CD4-positive, alpha-beta T cell treated with Interleukin-17A for 1 hour (primary cell): ENCODE results near the gene CCZ1.
"Not testable (repeated sequence)": the region's sequence is repeated elsewhere in the genome, so short reads cannot be mapped to it uniquely, and the experiment has no call there.

Experiments used
- DNase-seq: peaks from one replicate; pipeline ENCODE4 v3.0.0-alpha.2; 2020

Gene CCZ1

DNA sequence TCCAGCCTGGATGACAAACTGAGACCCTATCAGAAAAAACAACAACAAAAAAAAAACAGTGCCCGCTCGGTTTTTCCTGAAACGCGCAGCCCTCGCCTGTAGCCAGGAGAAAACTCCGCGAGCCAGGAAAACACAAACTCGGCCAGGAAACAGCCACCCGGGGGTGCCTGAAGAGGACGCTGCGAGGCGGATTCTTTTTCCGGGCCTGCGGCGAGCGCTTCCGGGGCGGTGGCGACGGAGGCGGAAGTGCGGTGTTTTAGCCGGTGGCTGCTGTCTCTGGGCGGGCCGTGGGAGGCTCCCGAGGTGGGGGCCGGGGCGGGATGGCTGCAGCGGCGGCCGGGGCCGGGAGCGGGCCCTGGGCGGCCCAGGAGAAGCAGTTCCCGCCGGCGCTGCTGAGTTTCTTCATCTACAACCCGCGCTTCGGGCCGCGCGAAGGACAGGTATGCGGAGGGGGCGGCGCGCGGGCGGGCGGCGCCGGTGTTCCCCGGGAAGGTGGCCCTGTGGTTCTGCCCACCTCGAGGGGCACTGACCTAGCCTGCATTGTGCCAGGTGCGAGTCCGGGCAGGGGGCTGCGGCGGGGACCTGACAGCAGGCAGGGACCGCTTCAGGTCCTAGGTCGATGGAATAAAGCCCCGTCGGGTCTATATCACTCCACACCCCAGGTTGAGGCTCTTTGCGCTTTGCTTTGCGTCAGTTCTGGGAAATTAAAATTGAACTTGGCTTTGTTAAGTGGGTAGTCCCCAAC is at the start of gene CCZ1:
CCZ1 (plus strand) TSS at position 254 of the 745 bp plus-strand sequence; CDS start at position 321, 67 bp downstream.
- DNase-seq: peak; percentile 78

DNA sequence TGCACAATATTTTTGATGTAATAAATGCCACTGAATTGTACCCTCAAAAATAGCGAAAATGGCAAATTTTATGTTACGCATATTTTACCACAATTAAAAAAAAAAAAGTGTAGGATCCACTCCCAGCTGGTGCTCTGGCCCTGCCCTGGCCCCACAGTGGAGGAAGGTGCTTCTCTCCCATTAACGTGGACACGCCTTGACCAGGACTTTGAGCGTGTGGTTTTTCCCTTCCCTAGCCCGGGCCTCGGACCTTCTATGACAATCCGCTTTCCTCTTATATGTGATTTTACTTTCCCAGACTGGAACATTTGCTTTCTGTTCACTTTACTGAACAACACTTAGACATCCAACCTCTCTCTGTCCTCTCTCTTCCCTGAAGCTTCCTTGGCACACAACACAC is 47.6 kb upstream of the CCZ1 start:
- DNase-seq: no peak

DNA sequence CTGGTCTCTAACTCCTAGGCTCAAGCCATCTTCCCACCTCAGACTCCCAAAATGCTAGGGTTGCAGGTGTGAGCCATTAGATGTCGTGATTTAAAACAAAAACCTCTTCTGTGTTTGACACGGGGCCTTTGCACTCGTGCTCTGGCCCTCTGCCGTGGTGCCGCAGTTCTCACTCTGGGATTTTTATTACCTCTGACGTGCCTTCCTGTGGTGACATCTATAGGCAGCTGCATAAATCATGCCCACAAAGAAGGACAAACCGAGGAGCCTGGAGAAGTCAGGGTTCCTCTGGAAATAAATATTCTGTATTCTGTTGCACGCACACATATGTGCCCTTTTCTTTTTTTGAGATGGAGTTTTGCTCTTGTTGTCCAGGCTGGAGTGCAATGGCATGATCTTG is 43.8 kb upstream of the CCZ1 start:
- no peak for DNase-seq

DNA sequence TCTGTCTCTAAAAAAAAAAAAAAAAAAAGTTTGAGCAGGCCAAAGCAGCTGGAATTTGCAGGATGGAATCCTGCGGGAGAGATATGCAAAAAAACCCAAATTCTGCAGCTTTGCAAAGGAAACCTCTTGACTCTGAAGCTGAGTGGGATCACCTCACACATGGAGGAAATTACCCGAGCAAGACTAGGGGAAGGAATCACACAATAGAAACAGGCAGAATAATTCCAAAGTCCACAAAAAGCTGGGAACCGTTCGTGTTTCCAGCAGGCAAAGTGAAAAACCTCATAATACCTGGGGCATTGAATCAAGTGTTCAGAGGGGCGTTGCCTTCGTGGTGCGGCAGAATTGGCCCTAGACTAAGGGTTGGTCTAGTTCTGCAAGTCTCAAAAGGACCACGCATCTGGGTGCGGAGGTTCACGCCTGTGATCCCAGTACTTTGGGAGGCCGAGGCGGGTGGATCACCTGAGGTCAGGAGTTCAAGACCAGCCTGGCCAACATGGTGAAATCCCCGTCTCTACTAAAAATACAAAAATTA is 41.4 kb upstream of the CCZ1 start:
- DNase-seq: not testable (repeated sequence)

DNA sequence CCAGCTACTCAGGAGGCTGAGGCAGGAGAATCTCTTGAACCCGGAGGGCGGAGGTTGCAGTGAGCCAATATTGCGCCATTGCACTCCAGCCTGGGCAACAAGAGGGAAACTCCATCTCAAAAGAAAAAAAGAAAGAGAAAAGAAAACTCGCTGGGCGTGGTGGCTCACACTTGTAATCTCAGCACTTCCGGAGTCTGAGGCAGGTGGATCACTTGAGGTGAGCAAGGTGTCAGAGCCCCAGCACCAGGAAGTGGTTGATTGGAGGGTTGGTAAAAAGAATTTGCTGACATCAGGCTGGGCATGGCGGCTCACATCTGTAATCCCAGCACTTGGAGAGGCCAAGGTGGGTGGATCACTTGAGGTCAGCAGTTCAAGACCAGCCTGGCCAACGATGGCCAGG is 40.0 kb upstream of the CCZ1 start:
- peak; percentile 86 for DNase-seq

DNA sequence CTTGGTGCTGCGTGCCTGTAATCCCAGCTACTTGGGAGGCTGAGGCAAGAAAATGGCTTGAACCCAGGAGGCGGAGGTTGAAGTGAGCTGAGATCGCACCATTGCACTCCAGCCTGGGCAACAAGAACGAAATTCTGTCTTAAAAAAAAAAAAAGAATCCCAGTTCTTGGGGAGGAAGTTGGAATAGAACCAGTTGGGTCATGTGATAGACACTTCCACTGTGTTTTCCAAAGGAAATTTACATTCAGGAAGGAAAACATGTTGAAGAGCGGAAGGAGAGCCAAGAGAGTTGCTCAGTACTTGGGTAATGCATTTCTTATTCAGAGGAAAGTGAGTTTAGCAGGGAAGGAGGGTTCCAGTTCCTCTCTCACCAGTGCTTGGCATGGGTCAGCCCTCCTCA is 37.3 kb upstream of the CCZ1 start:
- not testable (repeated sequence) for DNase-seq

DNA sequence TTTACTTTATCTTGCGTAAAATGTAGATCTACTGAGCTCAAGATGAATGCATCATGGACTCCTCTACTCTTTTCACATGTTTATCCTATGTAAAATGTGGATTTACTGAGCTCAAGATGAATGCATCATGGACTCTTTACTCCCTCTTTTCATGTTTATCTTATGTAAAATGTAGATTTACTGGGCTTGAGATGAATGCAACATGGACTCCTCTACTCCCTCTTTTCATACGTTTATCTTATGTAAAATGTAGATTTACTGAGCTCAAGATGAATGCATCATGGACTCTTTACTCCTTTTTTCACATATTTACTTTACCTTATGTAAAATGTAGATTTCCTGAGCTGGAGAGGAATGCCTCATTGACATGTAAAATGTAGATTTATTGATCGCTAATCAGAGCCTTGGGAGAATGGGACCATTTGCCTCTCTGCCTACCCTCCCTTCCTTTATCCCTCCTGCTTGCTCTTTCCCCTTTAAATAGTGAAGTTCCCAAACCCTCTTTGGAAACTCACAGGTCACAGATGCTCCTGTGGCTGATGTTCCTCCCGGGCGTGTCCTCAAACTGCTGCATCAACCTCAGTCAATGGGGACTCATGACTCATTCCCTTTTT is 35.7 kb upstream of the CCZ1 start:
- DNase-seq: not testable (repeated sequence)

DNA sequence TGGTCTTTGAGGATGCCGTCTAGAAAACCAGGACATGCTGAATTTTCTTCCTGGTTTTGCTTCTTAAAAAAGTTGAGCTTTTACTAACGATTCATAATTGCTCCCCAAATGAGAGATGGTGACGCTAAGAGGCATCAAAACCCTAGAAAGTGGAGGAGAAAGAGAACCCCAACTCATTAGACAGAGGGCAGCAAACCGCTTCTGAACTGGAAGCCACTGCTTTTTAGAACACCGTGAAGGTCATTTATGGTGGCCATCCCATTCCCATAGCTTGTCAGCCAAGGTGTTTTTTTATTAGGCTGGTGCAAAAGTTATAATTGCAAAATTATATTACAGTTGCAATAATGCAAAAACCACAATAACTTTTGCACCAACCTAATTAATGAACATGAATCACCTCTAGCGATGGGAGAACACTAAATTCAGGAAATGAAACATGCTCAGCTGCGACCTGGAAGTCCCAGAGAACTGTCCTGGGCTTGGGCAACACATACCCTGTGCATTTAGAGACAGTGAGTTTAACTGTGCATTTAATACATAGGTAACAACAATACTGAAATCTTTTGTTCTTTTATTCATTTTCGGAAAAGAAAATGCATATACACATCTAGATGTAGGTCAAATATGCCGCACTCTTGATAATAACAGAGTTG is 33.1 kb upstream of the CCZ1 start:
- not testable (repeated sequence) for DNase-seq

DNA sequence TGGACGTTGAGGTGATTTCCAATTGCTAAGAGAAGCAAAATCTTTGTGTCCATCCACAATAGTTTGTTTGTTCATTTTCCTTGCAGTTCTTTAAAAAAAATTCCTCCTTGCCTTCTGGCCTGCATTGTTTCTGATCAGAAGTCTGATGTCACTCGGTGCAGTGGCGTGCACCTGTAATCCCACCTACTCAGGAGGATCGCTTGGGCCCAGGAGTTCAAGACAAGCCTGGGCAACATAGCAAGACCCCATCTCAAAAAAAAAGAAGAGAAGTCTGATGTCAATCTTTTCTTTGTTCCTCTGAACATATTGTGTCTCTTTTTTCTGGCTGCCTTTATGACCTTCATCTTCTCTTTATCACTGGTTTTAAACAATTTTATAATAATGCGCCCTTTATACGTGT is 31.5 kb upstream of the CCZ1 start:
- no peak for DNase-seq

DNA sequence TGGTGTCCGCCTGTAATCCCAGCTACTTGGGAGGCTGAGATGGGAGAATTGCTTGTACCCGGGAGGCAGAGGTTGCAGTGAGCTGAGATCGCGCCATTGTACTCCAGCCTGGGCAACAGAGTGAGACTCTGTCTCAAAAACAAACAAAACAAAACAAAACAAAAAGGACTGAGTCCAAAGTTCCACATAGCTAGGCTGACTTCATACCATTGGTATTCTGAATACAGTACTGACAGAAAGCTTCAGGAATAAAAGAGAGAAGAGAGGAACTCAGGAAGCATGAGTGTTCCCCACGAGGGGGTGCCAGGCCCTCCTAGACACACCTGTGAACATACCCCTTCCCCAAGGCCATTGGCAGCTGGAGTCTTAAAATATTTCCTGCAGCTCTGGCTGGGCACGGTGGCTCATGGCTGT is 29.6 kb upstream of the CCZ1 start:
- not testable (repeated sequence) for DNase-seq

DNA sequence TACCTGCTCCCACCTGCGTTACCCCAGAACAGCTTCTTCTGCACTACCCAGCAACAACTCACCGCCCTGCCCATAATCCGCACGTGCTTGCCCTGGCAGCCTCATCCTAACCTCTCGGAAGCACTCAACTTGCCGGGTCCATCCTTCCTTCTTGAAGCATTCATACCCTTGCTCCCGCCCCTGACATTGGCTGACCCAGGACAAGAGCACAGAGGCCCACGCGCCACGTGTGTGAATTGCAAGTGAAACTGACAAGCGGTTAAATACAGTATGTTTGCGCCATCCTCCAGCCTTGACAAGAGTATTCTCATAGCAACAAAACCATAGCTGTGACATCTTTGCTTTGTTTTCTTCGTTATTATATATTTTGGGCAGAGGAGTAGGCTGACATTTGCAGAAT is 28.8 kb upstream of the CCZ1 start:
- DNase-seq: no peak

DNA sequence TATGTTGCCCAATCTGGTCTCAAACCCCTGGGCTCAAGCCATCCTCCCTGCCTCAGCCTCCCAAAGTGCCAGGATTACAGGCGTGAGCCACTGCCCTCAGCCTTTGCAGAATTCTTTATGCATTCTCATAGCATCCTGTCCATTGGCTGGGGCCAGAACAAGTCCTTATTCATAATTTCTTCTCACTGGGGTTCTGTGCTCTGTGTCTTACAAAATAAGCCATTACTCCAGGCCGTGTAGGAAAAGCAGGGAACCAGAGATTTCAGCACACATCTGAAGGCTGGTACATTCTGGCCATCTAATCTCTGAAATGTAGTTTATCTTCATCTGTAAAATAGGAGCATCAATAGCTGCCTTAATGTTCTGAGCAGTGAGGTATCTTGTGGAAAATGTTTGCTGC is 28.2 kb upstream of the CCZ1 start:
- no peak for DNase-seq

DNA sequence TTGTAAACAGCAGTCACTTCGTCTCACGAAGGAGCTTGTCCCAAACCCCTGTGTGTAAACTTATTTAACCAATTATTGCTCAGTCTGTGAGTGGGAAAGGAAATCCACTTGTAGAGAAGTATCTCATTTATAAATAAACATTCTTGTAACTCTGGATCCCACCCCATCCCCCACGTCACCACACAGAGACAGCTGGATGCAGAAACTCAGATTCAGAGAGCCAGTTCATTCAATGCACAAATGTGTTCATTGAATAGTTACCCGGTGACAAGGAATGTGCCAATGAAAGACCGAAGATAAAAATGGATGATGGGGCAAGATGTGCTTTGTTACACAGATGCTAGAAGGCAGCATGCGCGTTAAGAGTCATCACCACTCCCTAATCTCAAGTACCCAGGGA is 26.2 kb upstream of the CCZ1 start:
- DNase-seq: no peak

DNA sequence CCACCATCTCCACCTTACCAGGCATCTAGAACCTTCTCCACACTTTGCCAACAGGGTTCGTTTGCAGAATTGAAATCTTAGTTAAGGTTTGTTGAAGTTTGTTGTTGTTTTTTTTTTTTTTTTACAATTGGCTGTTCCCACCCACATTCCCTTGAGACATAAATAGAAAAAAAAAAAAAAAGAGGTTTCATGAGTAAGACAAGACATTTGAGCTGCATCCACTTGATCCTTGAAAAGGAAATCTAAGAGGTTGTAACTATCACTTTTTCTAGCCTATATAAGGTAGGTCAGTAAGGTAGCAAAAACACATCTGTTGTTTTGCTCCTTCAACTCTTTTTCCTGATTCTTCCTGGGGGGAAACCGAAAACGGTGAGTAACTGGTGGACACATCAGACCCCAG is 18.9 kb upstream of the CCZ1 start:
- not testable (repeated sequence) for DNase-seq

DNA sequence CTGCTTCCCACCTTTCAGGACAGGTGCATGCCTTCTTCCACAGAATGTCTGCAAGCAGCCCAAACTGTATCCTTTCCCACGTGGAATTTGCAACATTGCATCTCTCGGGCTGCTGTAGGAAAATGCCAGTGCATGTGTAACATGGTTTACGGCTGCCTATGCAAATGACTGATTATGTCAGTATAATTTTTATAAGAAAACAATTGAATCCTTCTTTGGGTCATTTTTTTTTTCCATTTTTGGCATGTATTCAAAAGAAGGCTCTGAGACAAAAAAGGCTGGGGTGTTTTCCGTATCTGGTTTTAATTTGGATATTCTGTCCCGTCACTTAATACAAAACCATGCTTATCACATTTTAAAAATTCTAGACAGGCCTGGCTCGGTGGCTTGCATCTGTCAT is 18.4 kb upstream of the CCZ1 start:
- DNase-seq: not testable (repeated sequence)

DNA sequence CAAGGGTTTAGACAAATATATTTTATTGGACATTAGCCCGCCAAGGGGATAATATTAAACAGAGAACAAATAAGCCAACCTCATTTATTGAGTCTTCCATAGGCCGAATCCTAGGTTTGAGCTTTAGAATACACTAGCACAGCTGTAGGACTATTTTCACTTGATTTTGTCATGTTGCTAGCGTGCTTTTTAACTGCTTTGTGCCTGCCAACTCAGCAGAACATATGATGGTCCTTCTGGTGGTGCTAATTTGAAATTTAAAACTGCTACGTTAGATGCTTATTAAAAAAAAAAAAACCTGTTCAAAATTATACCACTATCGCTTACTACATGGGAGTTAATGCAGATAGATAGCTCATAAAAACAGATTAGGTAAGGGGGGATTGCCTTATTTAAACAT is 14.1 kb upstream of the CCZ1 start:
- DNase-seq: not testable (repeated sequence)

DNA sequence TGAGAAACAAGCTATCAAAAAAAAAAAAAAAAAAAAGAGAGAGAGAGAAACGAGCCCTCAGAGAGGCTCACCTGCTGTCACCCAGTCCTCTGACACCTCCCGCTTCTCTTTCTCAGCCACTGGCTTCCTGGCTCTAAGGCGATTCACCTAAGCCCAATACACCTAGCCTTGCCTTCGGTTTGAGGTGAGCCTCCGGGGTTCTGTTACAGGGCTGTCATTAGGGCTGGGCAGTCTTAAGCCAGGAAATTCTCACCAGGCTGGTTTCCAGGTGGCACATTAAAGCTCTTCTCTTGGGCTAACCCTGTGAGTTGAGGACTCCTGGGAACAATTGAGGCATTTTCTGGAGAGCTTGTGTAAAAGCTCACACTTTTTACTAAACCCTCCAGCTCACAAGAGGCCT is 10.5 kb upstream of the CCZ1 start:
- DNase-seq: not testable (repeated sequence)

DNA sequence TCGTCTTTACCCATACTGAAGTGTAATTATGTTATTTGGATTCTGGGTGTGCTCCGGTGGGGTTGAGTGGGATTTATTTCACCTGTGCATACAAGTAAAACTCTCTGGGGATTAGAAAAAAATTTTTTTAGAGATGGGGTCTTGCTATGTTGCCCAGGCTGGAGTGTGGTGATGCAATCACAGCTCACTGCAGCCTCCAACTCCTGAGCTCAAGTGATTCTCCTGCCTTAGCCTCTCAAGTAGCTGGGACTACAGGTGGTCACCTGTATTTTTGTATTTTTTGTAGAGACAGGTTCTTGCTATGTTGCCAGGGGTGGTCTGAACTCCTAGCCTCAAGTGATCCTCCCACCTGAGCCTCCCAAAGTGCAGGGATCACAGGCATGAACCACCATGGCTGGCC is 8.3 kb upstream of the CCZ1 start:
- DNase-seq: not testable (repeated sequence)

DNA sequence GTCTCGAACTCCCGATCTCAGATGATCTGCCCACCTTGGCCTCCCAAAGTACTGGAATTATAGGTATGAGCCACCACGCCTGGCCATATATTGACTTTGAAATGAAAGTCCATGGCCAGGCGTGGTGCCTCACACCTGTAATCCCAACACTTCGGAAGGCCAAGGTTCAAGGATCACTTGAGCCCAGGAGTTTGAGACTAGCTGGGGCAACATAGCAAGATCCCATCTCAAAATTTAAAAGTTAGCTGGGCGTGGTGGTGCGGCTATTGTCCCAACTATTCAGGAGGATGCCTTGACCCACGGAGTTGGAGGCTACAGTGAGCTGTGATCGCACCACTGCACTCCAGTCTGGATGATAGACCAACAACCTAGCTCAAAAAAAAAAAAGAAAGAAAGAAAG is 6.0 kb upstream of the CCZ1 start:
- no peak for DNase-seq

DNA sequence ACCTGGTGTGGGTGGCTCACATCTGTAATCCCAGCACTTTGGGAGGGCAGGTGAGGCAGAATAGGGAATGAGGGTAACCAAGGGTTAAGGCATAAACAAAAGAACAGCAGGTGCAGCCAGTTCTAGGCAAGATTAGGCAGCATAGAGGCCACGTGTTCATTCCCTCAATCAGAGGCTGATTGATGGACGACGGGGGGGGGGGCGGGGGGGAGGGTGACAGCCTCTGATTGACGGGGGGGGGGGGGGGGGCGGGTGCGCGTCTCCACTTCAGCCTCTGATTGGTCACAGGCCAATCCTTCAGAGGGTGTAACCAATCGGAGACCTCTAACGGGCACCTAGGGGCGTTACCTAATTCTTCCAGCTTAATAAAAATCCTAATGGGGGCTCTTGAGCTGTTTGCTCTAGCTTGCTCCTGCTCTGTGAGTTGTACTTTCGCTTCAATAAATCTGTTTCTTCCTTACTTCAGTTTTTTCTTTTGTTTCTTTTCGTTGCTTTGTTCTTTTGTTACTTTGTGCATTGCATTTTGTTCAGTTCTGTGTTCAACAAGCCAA is 1.1 kb upstream of the CCZ1 start:
- DNase-seq: not testable (repeated sequence)

DNA sequence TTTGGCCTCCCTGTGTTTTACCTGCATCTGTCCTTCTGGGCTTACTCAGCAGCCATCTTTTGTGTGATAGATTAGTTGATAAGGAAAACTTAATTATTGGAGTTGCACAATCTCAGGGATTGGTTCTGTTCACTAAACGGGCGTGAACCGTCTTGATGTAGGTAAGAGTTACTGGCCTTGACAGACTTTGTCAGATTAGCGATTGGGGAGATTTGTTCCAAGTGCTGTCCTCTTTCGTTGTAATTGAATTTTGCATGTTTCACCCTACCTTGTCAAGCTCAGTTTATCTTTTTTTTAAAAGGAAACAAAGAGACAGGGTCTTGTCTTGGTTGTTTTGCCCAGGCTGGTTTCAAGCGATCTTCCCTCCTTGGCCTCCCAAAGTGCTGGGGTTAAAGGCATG is 4.5 kb downstream of the CCZ1 start:
- not testable (repeated sequence) for DNase-seq

DNA sequence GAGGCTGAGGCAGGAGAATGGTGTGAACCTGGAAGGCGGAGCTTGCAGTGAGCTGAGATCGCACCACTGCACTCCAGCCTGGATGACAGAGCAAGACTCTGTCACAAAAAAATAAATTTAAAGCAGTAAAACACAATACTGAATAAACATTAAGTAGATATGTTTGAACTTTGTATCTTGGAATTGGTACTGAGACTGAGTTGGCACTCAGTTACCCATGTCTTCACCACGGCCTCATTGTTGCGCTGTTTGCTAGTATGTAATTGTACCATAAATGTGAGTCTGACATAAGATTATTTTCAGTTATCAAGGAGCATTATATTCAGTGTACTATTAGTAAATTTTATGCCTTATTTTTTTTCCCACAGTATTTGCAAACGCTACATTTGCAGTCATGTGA is 6.2 kb downstream of the CCZ1 start:
- DNase-seq: not testable (repeated sequence)

DNA sequence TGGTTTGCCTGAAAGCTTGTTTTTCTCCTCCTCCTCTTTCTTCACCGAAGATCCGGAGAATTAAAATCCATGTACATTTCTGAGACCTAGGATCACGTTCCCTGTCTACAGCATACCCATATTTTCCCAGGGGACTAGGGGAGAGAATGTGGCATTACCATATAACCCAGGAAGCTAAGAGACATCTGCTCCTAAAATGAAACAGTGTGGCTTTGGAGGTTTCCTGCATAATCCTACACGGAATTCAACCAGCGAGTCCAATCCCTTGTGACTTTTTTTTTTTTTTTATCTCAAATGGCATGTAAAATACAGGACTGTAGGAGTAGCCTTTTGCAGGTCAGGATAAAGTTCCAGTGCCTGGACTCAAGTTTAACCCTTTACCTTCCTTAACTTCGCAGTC is 10.3 kb downstream of the CCZ1 start:
- DNase-seq: not testable (repeated sequence)

DNA sequence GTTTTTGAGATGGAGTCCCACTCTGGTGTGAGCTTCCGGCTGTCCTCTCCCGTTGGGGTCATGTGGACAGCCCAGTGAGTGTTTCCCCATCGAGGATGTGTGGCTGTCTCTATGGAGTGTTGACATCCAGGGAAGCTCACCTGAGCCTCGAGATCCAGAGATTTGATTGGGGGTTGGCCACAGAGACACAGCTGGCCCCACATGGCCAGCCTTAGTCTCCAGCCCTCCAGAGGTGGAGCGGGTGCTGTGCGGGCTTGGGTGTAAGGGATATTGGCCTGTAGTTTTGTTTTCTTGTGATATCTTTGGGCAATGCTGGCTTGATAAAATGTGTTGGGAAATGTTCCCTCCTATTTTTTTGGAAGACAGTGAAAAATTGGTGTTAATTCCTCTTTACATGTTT is 18.0 kb downstream of the CCZ1 start:
- DNase-seq: not testable (repeated sequence)
